C4-2B (cell line): ENCODE data around the gene WNT7A.

Source experiments
- ZFX ChIP-seq: fragments of 450-650 bp; IDR thresholded peaks from 2 replicates; pipeline ENCODE4 v1.6.1; 2017
- TF ChIP-seq, protein P1 (sequence below): fragments of 450-650 bp; conservative IDR thresholded peaks from 2 replicates; pipeline ENCODE4 v1.5.1; 2017; ENCODE audit warnings: mild to moderate bottlenecking

- TF ChIP-seq, protein P1, sequence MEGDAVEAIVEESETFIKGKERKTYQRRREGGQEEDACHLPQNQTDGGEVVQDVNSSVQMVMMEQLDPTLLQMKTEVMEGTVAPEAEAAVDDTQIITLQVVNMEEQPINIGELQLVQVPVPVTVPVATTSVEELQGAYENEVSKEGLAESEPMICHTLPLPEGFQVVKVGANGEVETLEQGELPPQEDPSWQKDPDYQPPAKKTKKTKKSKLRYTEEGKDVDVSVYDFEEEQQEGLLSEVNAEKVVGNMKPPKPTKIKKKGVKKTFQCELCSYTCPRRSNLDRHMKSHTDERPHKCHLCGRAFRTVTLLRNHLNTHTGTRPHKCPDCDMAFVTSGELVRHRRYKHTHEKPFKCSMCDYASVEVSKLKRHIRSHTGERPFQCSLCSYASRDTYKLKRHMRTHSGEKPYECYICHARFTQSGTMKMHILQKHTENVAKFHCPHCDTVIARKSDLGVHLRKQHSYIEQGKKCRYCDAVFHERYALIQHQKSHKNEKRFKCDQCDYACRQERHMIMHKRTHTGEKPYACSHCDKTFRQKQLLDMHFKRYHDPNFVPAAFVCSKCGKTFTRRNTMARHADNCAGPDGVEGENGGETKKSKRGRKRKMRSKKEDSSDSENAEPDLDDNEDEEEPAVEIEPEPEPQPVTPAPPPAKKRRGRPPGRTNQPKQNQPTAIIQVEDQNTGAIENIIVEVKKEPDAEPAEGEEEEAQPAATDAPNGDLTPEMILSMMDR = no peak
- no peak for TF ChIP-seq ZFX
These were observed 1.9 kb upstream of the WNT7A start for GRCh38 chr3:13881536-13882410.
